Measurements from ENCODE around the gene SIRPA.

SIRPA gene

DNA sequence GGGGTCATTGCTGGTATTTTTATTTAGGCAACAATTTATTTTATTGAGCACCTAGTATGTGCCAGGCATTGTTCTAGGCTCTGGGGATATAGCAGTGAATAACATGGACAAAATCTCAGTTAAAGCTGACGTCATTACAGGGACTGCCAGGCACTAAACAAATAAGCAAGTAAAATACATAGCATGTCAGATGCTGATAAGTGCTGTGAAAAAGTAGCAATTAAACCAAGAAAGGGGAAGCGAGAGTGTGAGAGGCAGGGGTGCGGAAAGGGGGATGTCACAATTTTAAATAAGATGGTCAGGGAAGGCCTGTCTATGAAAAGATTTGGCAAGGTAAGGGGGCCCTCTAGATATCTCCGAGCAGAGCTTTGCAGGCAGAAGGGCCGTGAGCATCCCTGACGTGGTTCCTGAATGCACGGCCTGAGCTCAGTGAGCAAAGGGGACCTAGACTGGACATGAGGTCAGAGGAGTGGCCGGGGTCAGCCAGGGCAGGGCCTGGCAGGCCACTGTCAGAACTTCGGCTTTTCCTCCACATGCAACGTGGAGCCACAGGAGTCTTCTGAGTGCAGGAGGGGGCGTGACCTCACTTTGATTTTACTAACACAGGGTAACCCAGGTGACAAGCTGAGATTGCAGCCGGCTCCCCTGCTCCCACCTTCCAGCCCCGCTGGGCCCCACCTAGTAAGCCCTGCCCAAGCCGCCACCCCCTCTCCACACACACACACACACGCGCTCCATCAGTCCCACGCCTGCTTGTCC is 24.2 kb upstream of the SIRPA start:
- no peak for DNase-seq

- DNase-seq, result no peak
Observed at GRCh38 chr20:1871807-1872458, 23.3 kb upstream of the SIRPA start.

- DNase-seq, result no peak
Observed at GRCh38 chr20:1872459-1873097, 22.6 kb upstream of the SIRPA start.

GRCh38 chr20:1874450-1875182 is 20.6 kb upstream of the SIRPA start:
- DNase-seq, result no peak

DNA sequence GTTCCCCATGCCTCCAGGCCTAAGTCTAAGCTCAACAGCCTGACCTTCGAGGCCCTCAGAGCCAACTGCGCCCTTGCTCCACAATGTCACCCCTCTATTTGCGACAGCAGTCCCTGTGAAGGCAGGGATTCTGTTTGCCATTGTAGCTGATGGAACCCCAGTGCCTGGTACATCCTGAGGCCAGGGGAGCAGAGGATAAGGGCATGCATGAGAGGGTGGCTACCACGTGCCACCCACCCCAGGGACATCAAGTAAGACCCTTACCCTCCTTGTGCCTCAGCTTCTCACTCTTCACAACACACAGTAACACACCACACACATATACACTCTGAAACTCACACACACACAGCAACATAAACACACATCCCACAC is 20.0 kb upstream of the SIRPA start:
- no peak for DNase-seq

- no peak for DNase-seq
Observed at GRCh38 chr20:1875762-1876161, 19.4 kb upstream of the SIRPA start.

GRCh38 chr20:1876217-1876921 is 18.8 kb upstream of the SIRPA start:
- DNase-seq, result no peak

GRCh38 chr20:1876975-1877608 is 18.1 kb upstream of the SIRPA start:
- DNase-seq, result no peak

DNA sequence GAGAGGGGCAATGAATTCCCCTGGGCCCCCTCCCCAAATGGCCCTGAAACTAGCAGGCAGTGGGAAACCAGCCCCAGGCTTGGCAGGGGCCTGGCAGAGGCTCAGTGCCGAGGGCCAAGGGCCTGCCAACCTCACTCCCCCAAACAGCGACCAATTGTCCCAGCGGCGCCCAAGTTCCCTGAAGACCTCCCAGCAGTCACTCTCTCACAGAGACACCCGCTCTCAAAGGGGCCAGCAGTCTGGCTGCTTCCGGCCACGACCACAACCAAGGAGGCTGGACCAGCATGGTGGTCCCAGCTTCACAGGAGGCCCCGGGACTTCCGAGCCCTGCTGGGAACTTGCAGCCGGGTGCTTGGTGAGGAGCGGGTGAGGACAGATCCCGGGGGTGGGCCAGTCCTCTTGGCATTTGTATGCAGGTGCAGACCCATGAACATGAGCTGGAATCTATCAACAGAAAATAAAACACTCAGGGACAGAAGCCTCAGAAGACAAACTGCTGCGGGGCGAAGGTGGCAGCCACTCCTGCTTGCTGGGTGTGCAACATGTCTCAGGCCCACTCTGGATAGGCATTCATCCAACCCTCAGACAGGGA is 17.5 kb upstream of the SIRPA start:
- no peak for DNase-seq

- DNase-seq, result no peak
Observed at GRCh38 chr20:1879369-1879768, 15.8 kb upstream of the SIRPA start.

DNA sequence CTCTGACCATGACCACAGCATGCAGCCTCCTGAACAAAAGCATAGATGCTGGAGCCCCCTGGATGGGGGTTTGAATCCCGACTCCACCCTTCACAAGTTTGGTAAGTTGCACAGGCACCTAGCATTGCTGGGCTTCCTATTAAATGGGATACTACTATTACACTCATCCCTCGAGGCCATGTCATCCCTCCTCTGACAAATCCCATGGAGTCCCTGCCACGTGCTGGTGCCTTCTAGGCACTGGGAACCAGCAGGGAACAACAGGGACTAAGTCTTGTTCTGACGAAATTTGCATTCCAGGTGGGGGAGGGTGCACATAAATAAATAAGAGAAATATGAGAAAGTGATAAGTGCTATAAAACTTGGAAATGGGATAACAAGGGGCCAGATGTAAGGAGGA is 15.3 kb upstream of the SIRPA start:
- no peak for DNase-seq

DNA sequence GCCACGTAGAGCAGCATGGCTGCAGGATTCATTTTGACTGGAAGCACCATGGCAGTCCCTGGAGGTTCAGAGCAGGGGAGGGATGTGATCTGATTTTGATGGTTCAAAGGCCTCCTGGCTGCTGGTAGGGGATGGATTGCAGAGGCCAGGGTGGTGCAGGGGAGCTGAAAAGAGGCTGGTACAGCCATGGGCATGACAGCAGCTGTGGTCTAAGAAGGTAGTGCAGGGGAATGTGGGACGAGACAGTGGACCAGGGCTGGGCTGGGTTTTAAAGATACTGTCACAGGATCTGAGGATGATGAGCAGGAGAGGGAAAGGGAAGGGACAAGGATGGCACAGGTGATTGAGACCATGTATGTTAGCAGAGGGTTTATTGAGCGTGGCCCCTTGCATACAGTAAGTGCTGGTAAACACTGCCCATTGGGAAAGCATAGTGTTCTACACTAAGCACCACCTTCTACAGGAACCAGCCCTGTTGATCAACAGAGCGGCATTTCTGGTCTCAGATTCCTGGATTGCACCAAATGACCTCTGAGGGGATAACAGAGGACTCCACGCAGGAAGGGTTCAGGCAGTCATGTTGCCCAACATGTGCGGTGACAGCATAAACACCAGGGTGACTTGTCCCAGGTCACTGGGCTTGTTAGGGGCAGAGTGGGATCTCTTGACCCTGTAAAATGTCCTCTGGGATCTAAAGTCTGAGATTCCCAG is 14.5 kb upstream of the SIRPA start:
- DNase-seq, result no peak

DNA sequence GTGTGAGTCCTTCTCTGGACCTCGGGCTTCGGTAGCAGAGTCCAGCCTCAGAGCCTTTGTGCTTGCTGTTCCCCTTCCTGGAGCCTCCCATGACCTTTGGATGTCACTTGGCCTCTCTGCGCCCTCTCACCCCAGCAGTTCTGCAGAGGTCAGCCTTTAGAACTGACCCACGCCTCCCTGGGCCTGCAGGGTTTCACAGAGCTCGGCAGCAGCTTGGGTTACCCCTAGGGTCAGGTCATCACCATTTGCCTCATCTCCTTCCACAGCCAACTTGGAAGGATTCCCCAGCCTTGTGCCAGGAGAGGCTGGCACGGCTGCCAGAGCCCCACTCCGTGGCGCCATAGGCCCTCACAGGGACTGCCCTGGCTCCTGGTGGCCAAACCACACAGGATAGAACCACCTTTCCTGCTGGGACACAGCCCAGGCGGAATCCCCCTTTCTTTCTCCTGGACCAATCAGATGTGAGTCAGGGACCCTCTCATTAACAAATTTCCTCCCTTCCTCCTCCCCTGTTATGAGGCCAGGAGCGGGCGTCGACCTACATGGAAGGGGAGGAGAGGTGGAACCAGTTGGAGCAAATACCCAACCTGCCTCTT is 13.9 kb upstream of the SIRPA start:
- DNase-seq, result no peak

DNA sequence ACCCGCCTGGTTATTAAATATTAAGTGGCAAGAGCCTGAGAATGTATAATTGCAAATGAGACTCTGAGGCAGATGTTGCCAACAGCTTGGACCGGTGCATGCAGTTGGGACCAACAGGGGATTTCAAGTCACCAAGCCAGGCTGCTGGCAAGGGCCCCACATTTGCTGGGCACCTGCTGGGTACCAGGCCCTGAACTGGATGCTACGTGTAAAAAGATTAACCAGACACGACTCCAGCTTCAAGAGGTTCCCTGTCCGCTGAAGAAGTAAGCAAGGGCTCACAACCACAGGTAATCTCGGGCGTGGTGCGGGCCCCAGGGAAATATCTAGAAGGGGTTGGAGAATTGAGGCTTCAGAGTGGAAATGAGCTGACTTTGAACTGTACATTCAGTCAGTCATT is 13.2 kb upstream of the SIRPA start:
- DNase-seq, result no peak

DNA sequence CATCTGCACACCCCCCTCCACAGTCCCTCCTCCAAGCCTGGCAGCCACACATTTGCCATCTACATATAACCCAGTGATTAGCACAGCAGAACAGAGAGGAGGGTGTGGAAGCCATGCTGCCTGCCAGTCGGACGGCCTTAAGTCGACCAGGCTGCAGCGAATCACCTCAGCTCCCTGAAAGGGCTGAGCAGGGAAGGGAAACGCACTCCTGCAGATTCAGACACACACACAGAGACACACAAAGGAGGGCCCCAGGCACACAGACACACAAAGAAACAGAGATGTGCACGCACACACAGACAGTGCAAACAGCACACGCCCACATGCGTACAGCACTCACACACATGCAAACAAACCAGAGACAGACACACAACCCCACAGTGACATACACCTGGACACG is 11.2 kb upstream of the SIRPA start:
- DNase-seq, result no peak

DNA sequence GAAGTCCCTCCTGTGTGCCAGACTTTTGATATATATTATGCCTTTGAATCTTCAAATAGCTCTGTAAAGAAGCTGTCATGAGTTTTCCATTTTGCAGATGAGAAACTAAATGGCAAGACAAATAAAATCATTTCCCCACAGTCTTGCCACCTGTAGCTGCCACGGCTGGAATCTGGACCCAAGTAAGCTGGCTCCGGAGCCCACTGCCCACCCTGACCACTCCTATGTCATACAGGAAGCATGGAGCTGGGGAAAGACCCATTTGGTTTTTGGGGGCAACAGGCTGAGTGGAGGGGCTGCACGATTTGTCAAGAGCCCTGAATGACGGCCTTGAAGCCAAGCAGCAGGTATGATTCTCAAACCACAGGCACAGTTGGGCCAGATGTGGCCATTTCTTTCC is 10.0 kb upstream of the SIRPA start:
- no peak for DNase-seq

- DNase-seq, result no peak
Observed at GRCh38 chr20:1885940-1886693, 9.1 kb upstream of the SIRPA start.

DNA sequence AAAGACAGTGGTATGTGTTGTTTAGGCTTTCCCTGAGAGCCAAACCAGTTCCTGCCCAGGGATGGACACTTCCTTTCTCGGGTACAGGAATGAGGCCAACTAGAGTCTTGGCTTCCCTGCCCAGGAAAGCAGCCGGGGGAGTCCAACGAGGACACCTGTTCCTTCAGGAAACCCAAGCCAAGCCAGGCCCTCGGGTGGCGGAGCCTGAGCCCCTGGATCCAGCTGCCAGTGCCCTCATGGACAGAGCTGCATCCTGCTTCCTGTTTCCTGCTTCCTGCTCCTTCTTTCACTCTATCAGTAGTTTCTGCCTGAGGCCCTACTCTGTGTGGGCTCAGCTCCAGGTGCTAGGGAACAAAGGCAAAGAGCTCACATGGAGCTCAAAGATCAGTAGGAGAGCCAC is 7.9 kb upstream of the SIRPA start:
- DNase-seq, result no peak

DNA sequence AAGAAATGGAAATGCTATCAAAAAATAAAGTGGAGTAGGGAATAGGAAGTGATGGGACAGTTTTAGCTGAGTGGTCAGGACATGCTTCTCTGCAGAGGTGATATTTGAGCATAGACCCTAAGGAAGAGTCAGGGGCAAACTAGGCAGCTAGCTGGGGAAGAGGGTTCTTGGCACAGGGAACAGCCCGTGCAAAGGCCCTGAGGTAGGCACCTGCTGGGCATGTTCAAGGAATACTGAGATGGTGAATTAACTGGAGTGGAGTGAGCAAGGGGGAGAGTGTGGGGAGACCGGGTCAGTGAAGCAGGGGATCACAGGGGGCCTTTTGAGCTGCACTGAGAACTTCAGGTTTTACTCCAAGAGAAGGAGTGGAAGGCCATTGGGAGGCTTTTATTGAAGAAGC is 7.5 kb upstream of the SIRPA start:
- no peak for DNase-seq

- no peak for DNase-seq
Observed at GRCh38 chr20:1888796-1889463, 6.3 kb upstream of the SIRPA start.

Measured in stimulated activated CD4-positive, alpha-beta T cell treated with anti-CD3 and anti-CD28 coated beads, Interleukin-2, amount 100 ng/mL, for 24 hours (primary cell).